Epithelial cell of esophagus (primary cell): ENCODE data around the gene SLC38A7.

Experiments
- DNase-seq: peaks from one replicate; pipeline ENCODE4 v3.0.0; 2010; ENCODE audit warnings: low read depth
- H3K4me3 ChIP-seq: 2 replicates; pipeline ENCODE4 v1.5.1; 2011; ENCODE audit warnings: mild to moderate bottlenecking, low read length, control low read depth
- CTCF ChIP-seq: IDR thresholded peaks from 2 replicates; pipeline ENCODE4 v1.5.1; 2011; ENCODE audit warnings: low read depth, mild to moderate bottlenecking, low read length, control low read depth, inconsistent platforms; ENCODE audit not compliant: insufficient read depth; ENCODE audit errors: missing control alignments

SLC38A7 gene

GRCh38 chr16:58684354-58685083 is at the start of gene SLC38A7:
Gene SLC38A7 (minus strand): TSS chr16:58684770. CDS start chr16:58680126, 4,644 bp downstream.
- TF ChIP-seq CTCF = no peak
- H3K4me3 ChIP-seq = peak within 1 kb of the TSS; percentile 98
- DNase-seq = peak; percentile 82

GRCh38 chr16:58733671-58734458 is 49.3 kb upstream of the SLC38A7 start, which contains the start of gene GOT2:
Gene GOT2 (minus strand): TSS chr16:58734316. CDS start chr16:58734228, 88 bp downstream.
- peak within 1 kb of the TSS; percentile 82 for H3K4me3 ChIP-seq
- peak; percentile 63 for TF ChIP-seq CTCF
- peak; percentile 91 for DNase-seq

GRCh38 chr16:58733248-58733670 is 48.7 kb upstream of the SLC38A7 start:
- TF ChIP-seq CTCF = no peak
- DNase-seq = peak; percentile 25
- peak overlapping the region; percentile 82 for H3K4me3 ChIP-seq

- peak; percentile 77 for DNase-seq
- TF ChIP-seq CTCF = no peak
- peak overlapping the region; percentile 82 for H3K4me3 ChIP-seq
Measured at GRCh38 chr16:58732545-58733247, 48.1 kb upstream of the SLC38A7 start.

GRCh38 chr16:58730724-58731370 is 46.3 kb upstream of the SLC38A7 start:
- no peak for DNase-seq
- no peak overlapping the region for H3K4me3 ChIP-seq
- no peak for TF ChIP-seq CTCF

GRCh38 chr16:58727796-58728568 is 43.4 kb upstream of the SLC38A7 start:
- no peak for DNase-seq
- no peak for TF ChIP-seq CTCF
- no peak overlapping the region for H3K4me3 ChIP-seq
